DMS53 (cell line): ENCODE measurements around the gene ECSIT.

Source experiments
- DNase-seq: peaks from one replicate; lab custom pipeline; 2025; lab: John Stamatoyannopoulos, UW

ECSIT gene

GRCh38 chr19:11499890-11500420 is 29.0 kb downstream of the ECSIT start:
- DNase-seq = no peak

GRCh38 chr19:11499220-11499726 is 29.7 kb downstream of the ECSIT start:
- no peak for DNase-seq

- DNase-seq = peak; percentile 80
Observed at GRCh38 chr19:11496391-11497163, 32.4 kb downstream of the ECSIT start.

GRCh38 chr19:11495885-11496284 is 33.0 kb downstream of the ECSIT start:
- no peak for DNase-seq

GRCh38 chr19:11495481-11495880 is 33.5 kb downstream of the ECSIT start:
- no peak for DNase-seq

GRCh38 chr19:11494634-11495285 is 34.2 kb downstream of the ECSIT start:
- no peak for DNase-seq

GRCh38 chr19:11489378-11489777 is 39.6 kb downstream of the ECSIT start:
- no peak for DNase-seq

- no peak for DNase-seq
Observed at GRCh38 chr19:11486661-11487503, 42.1 kb downstream of the ECSIT start.

- no peak for DNase-seq
Observed at GRCh38 chr19:11485245-11485837, 43.6 kb downstream of the ECSIT start.

GRCh38 chr19:11483366-11484111 is 45.4 kb downstream of the ECSIT start:
- DNase-seq = no peak

GRCh38 chr19:11482384-11483050 is 46.4 kb downstream of the ECSIT start:
- DNase-seq = peak; percentile 91

GRCh38 chr19:11481534-11482383 is 47.2 kb downstream of the ECSIT start:
- peak; percentile 96 for DNase-seq

- DNase-seq = peak; percentile 67
Observed at GRCh38 chr19:11480715-11481533, 48.0 kb downstream of the ECSIT start, which contains the start of gene ELAVL3. Gene ELAVL3 (minus strand): TSS chr19:11481046. CDS start chr19:11480608, 438 bp downstream.

GRCh38 chr19:11479898-11480714 is 48.8 kb downstream of the ECSIT start:
- peak; percentile 54 for DNase-seq

GRCh38 chr19:11479090-11479897 is 49.6 kb downstream of the ECSIT start:
- DNase-seq = peak; percentile 75

GRCh38 chr19:11478167-11479089 is 50.5 kb downstream of the ECSIT start:
- DNase-seq = no peak
